Activated naive CD4-positive, alpha-beta T cell (primary cell): ENCODE results near the gene CNEP1R1.
"Not testable (repeated sequence)": the region's sequence is repeated elsewhere in the genome, so short reads cannot be mapped to it uniquely, and the experiment has no call there.

Experiments
- DNase-seq, 4 experiments: peaks; one replicate each; lab custom pipeline; 2025; lab: John Stamatoyannopoulos, UW

The CNEP1R1 gene, protein sequence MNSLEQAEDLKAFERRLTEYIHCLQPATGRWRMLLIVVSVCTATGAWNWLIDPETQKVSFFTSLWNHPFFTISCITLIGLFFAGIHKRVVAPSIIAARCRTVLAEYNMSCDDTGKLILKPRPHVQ

DNA sequence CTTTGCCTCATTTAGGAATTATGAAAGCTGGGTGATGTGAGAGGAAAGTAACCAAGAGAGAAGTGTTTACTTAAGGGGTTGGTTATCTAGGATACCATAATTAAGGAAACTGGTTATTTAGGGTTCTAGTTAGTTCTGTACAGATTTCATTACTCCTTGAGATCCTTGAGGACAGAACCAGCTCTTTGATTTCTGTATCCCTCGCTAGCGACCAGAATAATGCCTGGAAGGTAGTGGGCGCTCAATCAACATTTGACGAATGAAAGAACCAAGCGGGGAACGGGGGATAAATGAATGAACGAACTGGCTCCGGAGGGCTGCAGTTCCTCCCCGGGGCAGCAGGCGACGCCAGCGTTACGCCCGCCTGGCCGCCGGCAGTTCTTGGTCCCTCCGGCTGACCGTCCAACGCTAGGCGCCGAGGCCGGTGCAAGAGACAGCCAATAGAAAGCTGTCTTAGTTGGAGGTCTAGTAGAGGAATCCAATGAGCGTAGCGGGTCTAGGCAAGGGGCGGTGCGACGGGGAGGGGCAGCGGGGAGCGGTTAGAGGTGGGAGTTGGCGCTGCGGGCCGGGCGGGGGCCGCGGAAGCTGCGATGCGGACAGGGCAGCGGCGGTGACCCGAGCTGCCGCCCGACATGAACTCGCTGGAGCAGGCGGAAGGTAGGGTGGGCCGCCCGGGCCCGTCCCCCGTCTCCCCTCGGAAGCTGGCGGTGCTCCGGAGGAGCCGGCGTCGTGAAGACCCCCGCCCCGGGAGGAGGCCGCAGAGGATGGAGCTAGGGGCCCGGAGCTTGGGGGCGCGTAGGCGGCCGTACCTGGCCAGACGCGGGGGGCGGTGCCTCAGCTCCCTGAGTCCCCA lies at the start of gene CNEP1R1:
Gene CNEP1R1 (plus strand): TSS at position 542 of the 853 bp plus-strand sequence. CDS start 91 bp downstream, at position 633.
- DNase-seq: peak; percentile 84 to 87 (median 85)

DNA sequence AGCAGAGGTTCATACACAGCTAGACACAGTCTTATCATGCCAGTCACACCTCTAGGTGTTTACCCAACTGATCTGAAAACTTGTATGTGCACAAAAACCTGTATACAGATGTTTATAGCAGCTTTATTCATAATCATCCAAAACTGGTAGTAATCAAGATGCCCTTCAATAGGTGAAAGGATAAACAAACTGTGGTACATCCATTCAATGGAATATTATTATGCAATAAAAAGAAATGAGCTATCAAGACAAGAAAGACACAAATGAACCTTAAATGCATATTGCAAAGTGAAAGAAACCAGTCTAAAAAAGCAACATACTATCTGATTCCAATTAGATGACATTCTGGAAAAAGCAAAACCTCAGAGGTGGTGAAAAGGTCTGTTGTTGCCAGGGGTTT lies 47.6 kb upstream of the CNEP1R1 start:
- no peak for DNase-seq

DNA sequence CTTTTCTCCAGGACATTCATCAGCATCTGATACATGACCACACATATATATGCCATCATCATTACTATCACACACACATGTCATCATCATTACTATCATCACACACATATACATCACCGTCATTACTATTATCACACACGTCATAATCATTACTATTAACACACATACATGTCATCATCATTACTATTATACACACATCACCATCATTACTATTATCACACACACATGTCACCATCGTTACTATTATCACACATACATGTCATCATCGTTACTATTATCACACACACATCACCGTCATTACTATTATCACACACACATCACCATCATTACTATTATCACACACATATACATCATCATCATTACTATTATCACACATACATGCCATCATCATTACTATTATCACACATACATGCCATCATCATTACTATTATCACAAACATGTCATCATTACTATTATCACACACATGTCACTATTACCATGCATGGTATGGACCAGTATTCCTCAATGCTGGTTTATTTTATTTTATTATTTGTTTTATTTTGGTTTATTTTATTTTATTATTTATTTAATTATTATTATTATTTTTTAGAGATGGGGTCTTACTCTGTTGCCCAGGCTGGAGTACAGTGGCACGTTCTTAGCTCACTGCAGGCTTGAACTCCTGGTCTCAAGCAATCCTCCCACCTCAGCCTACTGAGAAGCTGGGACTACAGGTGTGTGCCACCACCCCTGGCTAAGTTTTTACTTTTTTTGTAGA lies 46.3 kb upstream of the CNEP1R1 start:
- no peak for DNase-seq

DNA sequence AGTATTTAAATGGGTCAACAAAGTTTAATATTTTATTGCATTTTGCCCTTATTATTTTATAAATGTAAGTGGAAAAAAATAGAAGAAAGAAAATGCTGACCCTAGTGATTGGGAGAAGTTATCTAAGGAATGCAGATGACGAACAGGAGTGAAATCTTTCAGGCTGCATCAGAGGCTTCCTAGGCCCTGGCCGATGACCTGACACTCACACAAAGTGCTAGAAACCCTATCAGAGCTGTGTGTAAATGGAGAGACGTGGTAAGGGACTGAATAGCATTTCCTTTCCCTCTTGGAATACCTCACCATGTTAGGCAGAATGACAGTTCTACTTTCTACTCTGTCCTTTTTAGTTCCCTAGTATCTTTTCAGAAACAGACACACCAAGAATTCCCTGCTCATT lies 44.9 kb upstream of the CNEP1R1 start:
- DNase-seq: no peak

DNA sequence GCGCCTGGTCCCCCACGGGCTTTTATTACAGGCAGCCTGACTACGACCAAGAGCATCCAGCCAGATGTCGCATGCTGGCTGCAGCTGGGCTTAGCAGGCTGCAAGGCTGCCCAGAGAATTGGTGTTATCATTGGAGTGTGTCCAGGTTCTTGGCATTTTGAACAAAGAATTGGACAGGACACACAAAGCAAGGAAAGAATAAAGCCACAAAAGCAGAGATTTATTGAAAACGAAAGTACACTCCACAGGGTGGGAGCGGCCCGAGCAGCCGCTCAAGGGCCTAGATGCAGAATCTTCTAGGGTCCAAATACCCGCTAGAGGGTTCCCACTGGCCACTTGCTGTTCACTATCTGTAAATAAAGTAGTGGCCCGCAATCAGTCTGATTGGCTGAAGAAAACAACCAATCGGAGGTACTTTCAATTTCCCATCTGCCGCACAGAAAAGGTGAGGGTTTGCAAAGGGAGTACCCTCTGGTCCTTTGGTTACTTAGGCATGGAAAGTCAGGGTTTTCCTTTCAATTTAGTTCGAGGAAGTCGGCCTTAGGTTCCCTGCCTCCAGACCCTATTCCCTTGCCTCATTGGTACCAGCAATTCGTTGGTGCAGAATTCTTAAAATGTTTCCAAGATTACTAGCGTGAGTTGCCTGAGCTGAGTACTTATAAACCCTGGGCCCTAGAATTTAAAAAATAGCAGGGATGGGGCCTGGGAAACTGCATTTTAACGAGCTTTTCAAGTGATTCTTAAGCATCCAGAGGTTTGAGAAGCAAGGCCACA lies 38.5 kb upstream of the CNEP1R1 start:
- no peak for DNase-seq

DNA sequence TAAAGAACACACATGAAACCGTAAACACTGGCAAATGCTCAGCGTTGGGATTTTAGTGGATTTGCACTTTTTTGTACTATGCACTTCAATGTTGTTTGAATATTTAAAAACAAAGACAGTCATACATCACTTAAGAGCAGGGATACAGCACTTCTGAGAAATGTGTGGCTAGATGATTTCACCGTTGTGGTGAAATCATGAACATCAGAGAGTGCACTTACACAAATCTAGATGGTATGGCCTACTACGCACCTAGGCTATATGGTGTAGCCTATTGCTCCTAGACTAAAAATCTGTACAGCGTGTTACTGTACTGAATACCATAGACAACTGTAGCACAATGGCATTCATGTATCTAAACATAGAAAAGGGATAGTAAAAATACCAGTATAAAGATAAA lies 37.6 kb upstream of the CNEP1R1 start:
- no peak for DNase-seq

DNA sequence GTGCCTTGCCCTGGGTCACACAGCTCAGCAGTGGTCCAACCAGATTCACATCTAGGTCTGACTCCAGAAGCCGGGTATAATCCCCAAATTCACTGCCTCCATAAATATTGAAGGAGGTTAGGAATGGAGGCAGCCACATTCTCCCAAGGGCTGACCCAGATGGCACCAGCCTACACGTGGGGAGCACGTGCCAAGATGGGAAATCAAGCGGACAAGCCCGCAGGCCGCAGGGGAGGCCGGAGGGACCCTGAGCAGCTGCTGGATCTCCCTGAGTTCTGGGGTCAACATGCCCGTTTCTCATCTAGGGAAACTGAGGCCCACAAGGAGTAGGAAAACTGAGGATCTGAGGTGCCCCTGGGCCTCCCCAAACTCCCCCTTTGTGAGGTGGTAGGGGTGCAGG lies 32.2 kb upstream of the CNEP1R1 start:
- no peak for DNase-seq

DNA sequence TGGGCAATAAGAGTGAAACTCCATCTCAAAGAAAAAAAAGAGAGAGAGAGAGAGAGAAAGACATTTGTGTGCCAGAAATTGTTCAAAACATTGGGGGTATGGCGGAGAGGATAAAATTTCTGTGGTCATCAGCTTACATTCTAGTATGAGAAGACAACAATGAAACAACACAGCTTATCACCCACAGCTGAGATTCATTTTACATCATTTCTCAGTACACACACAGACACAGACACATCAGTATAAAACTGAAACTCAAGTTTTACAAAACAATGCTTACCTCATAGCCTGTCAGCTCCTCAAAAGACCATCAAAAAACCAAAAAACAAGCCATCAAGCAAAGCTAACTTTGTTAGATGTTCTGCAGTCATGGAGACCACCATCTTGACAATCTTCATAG lies 31.4 kb upstream of the CNEP1R1 start:
- no peak for DNase-seq

DNA sequence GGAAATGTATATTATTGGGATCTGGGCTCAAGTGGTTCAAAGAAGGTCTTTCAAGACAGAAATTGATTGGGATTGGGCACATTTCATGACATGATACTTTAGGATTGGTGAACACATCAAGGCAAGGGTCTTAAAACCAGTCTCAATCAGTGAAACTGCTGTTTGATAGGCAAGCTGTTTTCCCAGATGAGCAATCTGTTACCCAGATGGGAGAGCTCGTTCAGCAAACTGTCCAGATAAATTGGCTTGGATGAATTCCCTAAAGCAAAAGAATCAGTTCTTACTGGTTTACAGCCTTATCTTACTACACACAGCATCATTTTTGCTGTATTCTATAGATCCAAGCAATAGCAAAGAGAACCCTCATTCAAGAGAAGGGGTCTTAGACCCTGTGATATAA lies 31.0 kb upstream of the CNEP1R1 start:
- no peak for DNase-seq

DNA sequence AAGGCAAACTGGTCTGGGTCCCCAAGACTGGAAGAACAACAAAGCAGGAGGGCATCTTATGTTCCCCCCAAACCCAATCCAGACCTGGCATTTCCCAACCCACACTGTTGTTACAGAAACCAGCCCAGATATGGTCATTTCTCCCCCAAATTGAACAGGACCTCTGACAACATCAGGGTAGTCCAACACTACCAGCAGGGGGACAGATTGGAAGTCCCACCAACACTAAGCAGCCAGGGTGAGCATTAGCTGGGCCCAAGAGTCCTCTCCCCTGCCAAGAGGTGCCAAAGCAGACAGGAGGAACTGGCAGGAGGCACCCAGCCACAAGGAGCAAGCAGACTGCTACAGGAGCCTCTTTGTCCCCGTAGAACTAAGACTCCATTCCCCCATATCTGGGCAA lies 29.3 kb upstream of the CNEP1R1 start:
- DNase-seq: no peak

DNA sequence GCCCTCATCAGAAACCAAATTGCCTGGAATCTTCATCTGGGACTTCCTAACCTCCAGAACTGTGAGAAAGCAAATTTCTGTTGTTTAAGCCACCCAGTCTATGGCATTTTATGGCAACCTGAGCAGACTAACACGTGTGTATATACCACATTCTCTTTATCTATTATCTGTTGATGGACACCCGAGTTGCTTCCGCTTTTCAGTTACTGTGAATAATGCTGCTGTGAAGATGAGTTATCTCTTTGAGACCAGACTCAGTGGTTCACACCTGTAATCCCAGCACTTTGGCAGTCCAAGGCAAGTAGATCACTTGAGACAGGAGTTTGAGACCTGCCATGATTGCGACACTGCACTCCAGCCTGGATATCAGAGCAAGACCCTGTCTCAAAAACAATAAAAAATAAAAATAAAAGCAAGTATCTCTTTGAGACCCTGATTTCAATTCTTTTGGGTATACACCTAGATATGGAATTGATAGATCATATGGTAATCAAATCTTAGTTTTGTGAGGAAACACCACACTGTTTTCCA lies 27.2 kb upstream of the CNEP1R1 start:
- no peak for DNase-seq

DNA sequence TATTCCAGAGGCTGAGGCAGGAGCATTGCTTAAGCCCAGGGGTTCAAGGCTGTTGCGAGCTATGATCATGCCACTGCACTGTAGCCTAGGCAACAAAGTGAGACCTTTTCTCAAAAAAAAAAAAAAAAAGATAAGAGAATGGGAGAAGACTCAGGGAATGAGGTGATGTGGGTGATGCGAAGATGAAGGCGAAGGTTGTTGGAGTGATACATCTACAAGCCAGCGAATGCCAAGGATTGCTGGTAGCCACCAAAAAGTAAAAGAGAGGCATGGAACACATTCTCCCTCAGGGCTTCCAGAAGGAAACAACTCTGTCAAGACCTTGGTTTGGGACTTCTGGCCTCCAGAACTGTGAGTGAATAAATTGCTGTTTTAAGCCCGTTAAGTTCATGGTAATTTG lies 26.0 kb upstream of the CNEP1R1 start:
- no peak for DNase-seq

DNA sequence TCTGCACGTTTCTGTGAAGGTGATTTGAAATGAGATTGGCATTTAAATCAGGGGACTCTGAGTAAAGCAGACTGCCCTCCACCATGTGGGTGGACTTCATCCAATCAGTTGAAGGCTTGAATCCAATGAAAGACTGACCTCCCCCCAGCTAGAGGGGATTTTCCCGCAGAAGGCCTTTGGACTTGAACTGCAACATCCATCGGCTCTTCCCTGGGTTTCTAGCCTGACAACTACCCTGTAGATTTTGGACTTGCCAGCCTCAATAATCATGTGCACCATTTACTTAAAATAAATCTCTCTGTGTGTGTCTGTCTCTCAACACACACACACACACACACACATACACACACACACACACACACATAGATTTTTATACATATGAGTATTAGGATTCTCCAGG lies 23.9 kb upstream of the CNEP1R1 start:
- no peak for DNase-seq

DNA sequence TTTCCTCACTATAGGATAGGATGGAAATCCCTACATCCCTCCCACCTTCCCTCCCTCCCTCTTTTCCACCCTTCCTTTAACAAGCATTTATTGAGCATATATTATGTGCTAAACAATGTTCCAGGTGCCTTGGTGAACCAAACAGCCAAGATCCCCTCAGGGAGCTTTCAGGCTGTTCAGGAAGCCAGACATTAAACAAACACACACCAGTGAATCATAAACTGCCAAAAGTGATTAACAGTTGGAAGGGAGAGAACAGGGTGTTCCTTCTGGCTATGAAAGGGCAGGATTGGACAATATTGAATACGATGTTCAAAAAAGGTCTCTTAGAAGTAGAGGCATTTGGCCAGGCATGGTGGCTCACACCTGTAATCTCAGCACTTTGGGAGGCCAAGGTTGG lies 22.8 kb upstream of the CNEP1R1 start:
- DNase-seq: no peak

DNA sequence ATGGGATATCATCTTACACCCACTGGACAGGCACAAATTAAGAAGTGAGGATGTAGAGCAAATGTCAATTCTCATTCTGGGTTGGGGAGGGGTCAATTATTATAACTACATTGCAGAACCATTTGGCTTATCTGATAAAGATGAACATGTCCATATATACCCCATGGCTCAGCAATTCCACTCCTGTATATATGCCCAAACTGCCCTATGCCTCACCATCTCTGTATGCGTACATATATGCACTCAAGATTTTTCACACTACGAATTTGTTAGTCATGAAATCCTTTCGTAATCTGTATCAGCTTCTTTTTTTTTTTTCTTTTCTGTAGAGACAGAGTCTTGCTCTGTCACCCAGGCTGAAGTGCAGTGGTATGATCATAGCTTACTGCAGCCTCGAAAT lies 20.8 kb upstream of the CNEP1R1 start:
- DNase-seq: no peak

DNA sequence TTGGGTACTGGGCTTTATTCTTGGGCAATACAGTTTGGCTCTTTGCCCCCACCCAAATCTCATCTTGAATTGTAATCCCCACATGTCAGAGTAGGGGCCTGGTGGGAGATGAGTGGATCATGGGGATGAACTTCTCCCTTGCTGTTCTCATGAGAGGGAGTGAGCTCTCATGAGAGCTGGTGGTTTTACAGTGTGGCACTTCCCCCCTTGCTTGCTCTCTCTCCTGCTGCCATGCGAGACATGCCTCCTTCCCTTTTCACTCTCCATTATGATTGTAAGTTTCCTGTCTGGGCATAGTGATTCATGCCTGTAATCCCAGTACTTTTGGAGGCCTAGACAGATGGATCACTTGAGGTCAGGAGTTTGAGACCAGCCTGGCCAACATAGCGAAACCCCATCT lies 18.1 kb upstream of the CNEP1R1 start:
- DNase-seq: no peak

DNA sequence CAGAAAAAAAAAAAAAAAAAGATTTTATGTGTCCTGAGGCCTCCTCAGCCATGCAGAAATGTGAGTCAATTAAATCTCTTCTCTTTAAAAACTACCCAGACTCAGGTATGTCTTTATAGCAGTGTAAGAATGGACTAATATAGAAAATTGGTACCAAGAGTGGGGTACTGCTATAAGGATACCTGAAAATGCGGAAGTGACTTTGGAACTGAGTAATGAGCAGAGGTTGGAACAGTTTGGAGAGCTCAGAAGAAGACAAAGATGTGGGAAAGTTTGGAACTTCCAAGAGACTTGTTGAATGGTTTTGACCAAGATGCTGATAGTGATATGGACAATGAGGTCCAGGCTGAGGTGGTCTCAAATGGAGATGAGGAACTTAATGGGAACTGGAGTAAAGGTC lies 17.3 kb upstream of the CNEP1R1 start:
- no peak for DNase-seq

DNA sequence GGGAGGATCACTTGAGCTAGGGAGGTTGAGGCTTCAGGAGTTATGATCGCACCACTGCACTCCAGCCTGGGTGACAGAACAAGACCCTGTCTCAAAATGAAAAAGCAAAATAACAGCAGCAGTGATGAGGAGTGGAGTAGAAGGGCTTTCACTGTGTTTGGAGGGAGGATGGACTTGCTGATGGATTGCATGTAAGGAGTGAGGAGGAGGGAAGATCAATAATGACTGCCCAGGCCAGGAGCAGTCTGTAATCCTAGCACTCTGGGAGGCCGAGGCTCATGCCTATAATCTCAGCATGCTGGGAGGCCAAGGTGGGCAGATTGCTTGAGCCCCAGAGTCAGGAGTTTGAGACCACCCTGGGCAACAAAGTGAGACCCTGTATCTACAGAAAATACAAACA lies 14.8 kb upstream of the CNEP1R1 start:
- DNase-seq: no peak

DNA sequence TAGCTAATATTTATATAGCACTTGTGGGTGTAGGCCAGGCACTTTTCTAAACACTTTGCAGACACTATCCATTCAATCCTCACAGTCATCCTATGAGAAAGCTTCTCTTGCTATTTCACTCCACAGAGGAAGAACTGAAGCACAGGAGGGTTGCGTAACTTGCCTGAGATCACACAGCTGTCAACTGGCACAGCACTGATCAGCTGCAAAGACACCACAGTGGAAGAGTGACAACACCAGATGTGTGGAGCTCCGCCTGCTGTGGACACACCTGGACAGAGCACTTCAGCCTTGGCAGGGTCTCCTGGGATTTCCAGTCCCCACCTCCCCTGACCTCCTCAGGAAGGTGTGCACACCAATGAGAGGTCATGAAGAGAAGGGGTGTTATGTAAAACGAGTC lies 13.3 kb upstream of the CNEP1R1 start:
- DNase-seq: no peak

DNA sequence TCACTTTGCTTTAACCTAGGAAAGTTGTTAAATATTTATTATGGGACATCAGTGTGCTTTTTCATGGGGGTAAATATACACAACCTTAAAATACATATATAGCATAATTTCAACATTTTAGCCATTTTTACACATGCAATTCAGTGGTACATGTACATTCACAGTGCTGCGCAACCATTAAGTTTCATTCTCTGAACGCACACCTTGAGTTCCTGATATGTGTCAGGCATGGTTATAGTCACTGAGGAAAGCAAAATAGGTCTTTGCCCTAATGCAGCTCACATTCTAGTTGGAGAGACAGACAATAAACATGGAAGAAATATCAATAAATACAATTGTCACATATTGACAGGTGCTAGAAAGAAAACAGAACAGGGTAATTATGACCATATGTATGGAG lies 12.8 kb upstream of the CNEP1R1 start:
- no peak for DNase-seq

DNA sequence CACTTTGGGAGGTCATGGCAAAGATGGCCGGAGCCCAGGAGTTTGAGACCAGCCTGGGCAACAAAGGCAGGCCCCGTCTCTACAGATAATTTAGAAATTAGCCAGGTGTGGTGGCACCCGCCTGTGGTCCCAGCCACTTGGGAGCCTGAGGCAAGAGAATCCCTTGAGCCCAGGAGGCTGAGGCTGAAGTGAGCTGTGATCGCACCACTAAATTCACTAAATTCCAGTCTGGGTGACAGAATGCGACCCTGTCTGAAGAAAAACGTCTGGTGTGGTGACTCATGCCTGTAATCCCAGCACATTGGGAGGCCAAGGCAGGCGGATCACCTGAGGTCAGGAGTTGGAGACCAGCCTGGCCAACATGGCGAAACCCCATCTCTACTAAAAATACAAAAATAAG lies 10.8 kb upstream of the CNEP1R1 start:
- not testable (repeated sequence) for DNase-seq

DNA sequence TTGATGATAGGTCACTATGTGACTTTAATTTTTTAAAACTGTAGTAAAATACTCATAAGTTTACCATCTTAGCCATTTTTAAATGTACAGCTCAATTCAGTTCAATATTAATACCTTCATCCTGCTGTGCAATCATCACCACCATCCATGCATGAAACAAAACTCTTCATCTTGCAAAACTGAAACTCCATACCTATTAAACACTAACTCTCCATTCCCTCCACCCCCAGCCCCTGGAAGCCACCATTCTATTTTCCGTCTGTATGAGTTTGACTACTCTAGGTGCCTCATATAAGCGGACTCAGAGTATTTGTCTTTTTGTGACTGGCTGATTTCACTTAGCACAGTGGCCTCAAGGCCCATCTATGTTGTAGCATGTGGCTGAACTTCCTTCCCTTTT lies 9.4 kb upstream of the CNEP1R1 start:
- no peak for DNase-seq
